ENCODE data around the gene GBA2. TPM values are rescaled to one million over a fixed set of nuclear protein-coding genes. Genes with fewer than 3 reads are reported as not detected.

Gene GBA2
- total and polyA plus RNA-seq, 7 donors, result 36.1 to 107 (median 47.4) TPM

DNA sequence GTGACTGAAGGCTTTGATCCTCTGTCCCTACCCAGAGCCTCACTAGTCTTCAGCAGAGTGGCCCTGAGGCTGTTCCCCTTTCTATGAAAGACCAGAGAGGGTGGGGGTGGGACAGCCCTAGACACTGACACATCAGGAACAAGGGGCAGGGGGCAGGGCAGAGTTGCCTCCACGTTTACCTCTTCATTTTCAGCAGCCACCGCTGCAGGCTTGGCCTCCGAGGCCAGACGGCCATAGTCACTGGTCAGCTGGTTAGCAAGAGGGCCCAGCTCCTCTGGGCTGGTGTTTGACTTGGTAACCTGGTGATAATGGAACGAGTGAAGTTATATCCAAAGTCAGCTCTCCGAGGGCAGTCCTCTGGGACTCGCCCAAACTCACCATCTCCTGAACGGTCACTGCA lies 43.7 kb downstream of the GBA2 start:
- Histone ChIP-seq H3K4me1 (no peaks in the 10 kb centered on the region), H3K27ac (no peak overlapping the region), H3K27me3 (ENCODE audit: insufficient read depth in 3 of 3, low read length in 2 of 3) (no peaks in the 10 kb centered on the region), H3K4me3 (no peak overlapping the region), H3K9me3 (no peaks in the 10 kb centered on the region), H3K36me3 (ENCODE audit: insufficient read depth in 1 of 2, low read depth in 1 of 2) (peaks cover 18 to 99% of the 10 kb centered on the region in 2 donors)
- no peak for DNase-seq
- intact Hi-C loops (cut with DNase I), result loop anchor here in 1 of 2 donors (10.0 kb wide), 1 partner anchor 301 kb away; no protein-coding TSS in a partner anchor
- TF ChIP-seq, protein P1, sequence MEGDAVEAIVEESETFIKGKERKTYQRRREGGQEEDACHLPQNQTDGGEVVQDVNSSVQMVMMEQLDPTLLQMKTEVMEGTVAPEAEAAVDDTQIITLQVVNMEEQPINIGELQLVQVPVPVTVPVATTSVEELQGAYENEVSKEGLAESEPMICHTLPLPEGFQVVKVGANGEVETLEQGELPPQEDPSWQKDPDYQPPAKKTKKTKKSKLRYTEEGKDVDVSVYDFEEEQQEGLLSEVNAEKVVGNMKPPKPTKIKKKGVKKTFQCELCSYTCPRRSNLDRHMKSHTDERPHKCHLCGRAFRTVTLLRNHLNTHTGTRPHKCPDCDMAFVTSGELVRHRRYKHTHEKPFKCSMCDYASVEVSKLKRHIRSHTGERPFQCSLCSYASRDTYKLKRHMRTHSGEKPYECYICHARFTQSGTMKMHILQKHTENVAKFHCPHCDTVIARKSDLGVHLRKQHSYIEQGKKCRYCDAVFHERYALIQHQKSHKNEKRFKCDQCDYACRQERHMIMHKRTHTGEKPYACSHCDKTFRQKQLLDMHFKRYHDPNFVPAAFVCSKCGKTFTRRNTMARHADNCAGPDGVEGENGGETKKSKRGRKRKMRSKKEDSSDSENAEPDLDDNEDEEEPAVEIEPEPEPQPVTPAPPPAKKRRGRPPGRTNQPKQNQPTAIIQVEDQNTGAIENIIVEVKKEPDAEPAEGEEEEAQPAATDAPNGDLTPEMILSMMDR (IDR thresholded peaks at IDR 0.05), result no peak
- WGBS, 3 donors, result 73 to 89% (median 76%) methylated on average over 8 of the region's 8 CpGs
- no peak for ATAC-seq

DNA sequence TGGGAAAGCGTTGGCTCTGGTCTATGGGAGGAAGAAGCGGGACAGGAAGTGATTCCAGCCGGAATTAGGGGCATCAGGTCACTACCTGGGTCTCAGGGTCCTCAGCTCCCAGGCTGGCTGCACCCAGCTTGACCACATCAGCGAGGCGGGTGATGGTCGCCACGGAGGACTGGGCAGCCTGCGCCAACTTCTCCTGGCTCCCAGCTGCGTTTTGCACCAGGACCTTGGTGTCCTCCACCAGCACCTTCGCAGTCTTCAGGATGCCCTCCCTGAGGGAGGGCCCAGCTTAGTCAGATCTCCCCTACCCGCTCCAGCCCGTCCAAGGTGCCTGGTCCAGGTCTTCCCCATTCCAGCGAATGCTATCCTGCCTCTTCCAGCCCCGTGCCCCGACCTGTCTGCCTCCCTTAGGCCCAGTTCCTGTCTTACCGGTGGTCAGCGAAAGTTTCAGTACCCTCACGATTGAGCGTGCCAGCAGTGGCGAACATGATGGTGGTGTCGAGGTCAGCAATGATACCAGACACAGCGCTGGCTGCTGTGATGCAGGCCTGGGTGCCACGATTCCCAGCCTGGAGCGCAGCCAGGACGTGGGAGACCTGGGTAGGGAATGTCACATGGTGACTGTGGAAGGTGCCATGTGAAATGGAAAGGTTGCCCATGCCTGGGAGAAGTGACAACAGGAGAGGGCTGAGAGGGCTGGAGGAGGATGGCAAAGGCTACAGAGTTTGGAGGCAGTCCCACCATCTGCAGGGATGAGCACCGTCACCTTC lies 44.9 kb downstream of the GBA2 start:
- WGBS, 3 donors, result 91 to 94% (median 92%) methylated on average over 24 to 26 of the region's 26 CpGs
- H3K36me3 ChIP-seq (ENCODE audit: insufficient read depth in 1 of 2, low read depth in 1 of 2), result peaks cover 30 to 100% of the 10 kb centered on the region in 2 donors
- intact Hi-C loops (cut with DNase I), result loop anchor here in 1 of 2 donors (10.0 kb wide), 1 partner anchor 299 kb away; no protein-coding TSS in a partner anchor
- DNase-seq (no peak), ATAC-seq (no peak)
- H3K27ac ChIP-seq, result no peak overlapping the region
- H3K27me3 ChIP-seq (ENCODE audit: insufficient read depth in 3 of 3, low read length in 2 of 3), result no peaks in the 10 kb centered on the region
- no peaks in the 10 kb centered on the region for H3K4me1 ChIP-seq
- no peak overlapping the region for H3K4me3 ChIP-seq
- H3K9me3 ChIP-seq, result no peaks in the 10 kb centered on the region
- TF ChIP-seq, protein P1 (IDR thresholded peaks at IDR 0.05), result no peak

DNA sequence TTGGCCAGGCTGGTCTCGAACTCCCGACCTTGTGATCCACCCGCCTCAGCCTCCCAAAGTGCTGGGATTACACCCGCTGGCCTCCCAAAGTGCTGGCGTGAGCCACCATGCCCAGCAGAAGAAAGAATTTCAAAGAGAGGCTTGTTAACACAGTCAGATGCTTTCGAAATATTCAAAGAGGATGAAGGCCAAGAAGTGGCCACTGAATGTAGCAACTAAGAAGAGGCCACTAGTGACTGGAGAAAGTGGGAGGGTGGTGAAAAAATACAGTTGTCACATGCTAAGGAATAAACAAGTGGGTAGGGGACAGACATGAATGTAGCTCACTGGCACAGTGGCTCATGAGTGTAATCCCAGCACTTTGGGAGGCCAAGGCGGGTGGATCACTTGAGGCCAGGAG lies 46.3 kb downstream of the GBA2 start:
- DNase-seq (peak in 1 of 2 donors; percentile 4), ATAC-seq (no peak)
- no peaks in the 10 kb centered on the region for H3K4me1 ChIP-seq
- no peaks in the 10 kb centered on the region for H3K27me3 ChIP-seq (ENCODE audit: insufficient read depth in 3 of 3, low read length in 2 of 3)
- WGBS, 3 donors, result 93 to 99% (median 96%) methylated on average over 7 of the region's 7 CpGs
- intact Hi-C loops (cut with DNase I), result loop anchor here in 1 of 2 donors (10.0 kb wide), 1 partner anchor 298 kb away; no protein-coding TSS in a partner anchor
- H3K9me3 ChIP-seq, result no peaks in the 10 kb centered on the region
- H3K36me3 ChIP-seq (ENCODE audit: insufficient read depth in 1 of 2, low read depth in 1 of 2), result peaks cover 36 to 100% of the 10 kb centered on the region in 2 donors
- TF ChIP-seq, protein P1 (IDR thresholded peaks at IDR 0.05), result no peak
- H3K27ac ChIP-seq, result no peak overlapping the region
- no peak overlapping the region for H3K4me3 ChIP-seq

DNA sequence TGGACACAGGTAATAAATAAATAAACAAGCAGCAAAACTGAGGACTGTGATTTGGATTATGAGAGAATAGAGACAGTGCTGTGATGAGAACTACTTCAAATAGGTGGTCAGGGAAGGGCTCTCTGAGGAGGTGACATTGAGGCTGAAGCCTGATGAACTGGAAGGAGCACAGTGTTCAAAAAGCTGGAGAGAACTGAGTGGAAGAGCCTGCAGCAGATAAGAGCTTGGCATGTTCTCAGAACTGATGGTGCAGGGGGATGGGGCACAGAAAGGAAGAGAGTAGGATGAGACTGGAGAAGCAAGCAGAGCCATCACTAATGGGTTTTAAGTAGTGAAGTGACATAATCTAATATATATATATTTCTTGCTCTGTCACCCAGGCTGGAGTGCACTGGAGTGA lies 48.1 kb downstream of the GBA2 start:
- H3K27ac ChIP-seq, result no peak overlapping the region
- H3K4me1 ChIP-seq, result peaks cover 3% of the 10 kb centered on the region
- peaks cover 26 to 100% of the 10 kb centered on the region in 2 donors for H3K36me3 ChIP-seq (ENCODE audit: insufficient read depth in 1 of 2, low read depth in 1 of 2)
- intact Hi-C loops (cut with DNase I), result loop anchor here in 1 of 2 donors (10.0 kb wide), 1 partner anchor 296 kb away; no protein-coding TSS in a partner anchor
- no peaks in the 10 kb centered on the region for H3K27me3 ChIP-seq (ENCODE audit: insufficient read depth in 3 of 3, low read length in 2 of 3)
- ATAC-seq, result no peak
- no peaks in the 10 kb centered on the region for H3K9me3 ChIP-seq
- TF ChIP-seq, protein P1 (IDR thresholded peaks at IDR 0.05), result no peak
- DNase-seq, result no peak
- no peak overlapping the region for H3K4me3 ChIP-seq
